Adrenal gland (tissue), 12 donors: ENCODE results near the gene SYNJ2. TPM values are rescaled to one million over a fixed set of nuclear protein-coding genes. Genes with fewer than 3 reads are reported as not detected.

Experiments used
- DNase-seq, 7 donors: peaks; one replicate each; pipeline ENCODE4 v3.0.0-alpha.2; 2019 to 2020
- H3K27ac ChIP-seq, 5 donors: fragments of 200-600 bp; sonication (generic) in 4 of 5; 1 replicate in 3 of 5; 2 replicates in 2 of 5; pipeline versions ENCODE4 v1.5.1 to v1.8.0; 2016 to 2020; ENCODE audit warnings: mild to moderate bottlenecking in 1 of 5
- H3K27me3 ChIP-seq: fragments of 200-600 bp; 2 replicates; pipeline ENCODE4 v1.8.0; 2021
- H3K36me3 ChIP-seq, 2 donors: fragments of 200-600 bp; replicated peaks in 1 of 2; 1 replicate in 1 of 2; 2 replicates in 1 of 2; pipeline versions ENCODE4 v1.5.1 to v1.8.0; 2018 to 2022
- H3K4me1 ChIP-seq, 2 donors: fragments of 200-600 bp; replicated peaks in 1 of 2; 1 replicate in 1 of 2; 2 replicates in 1 of 2; pipeline versions ENCODE4 v1.5.1 to v1.8.0; 2018 to 2021
- H3K4me3 ChIP-seq, 4 donors: fragments of 200-600 bp; sonication (generic) in 3 of 4; one replicate each; pipeline ENCODE4 v1.5.1; 2016 to 2018
- H3K9me3 ChIP-seq, 3 donors: fragments of 200-600 bp; sonication (generic) in 1 of 3; replicated peaks in 1 of 3; 1 replicate in 2 of 3; 2 replicates in 1 of 3; pipeline versions ENCODE4 v1.5.1 to v1.8.0; 2016 to 2021
- POLR2A ChIP-seq, 2 donors: fragments of 450-650 bp; IDR thresholded peaks; one replicate each; pipeline ENCODE4 v1.6.1; 2017; ENCODE audit warnings: antibody characterized with exemption in 2 of 2, mild to moderate bottlenecking in 2 of 2, moderate library complexity in 1 of 2
- WGBS, 4 donors: extraction: QIAGEN DNeasy Blood & Tissue Kit in 2 of 4; methylation state at CpG; one replicate each; pipeline versions ENCODE4 v1.1.5 to v1.1.7; 2013 to 2017; 5-methylcytosine and 5-hydroxymethylcytosine counted together
- intact Hi-C, 2 donors: fragments of 100-400 bp; cut with DNase I; formaldehyde crosslinking; loops; one replicate each; pipeline versions ENCODE4 v1.14.1 to v1.15.0; 2022 to 2023
- polyA plus RNA-seq, 3 donors: library from polyadenylated mRNA; stranded (reverse); fragments of 200-250 nt in 2 of 3; fragments of 350-450 nt in 1 of 3; fragmentation: Illumina TruSeq in 1 of 3; extraction: RNeasy Lipid Tissue Mini Kit (QIAGEN cat#74804) in 1 of 3; gene quantifications; one replicate each; pipeline ENCODE4 v1.2.3, GENCODE V29; 2013 to 2014
- total RNA-seq, 9 donors: library from RNA; depleted of rRNA in 4 of 9; stranded (reverse); fragments of >200 nt in 4 of 9; fragments of 120-200 nt in 1 of 9; fragmentation: NEBNext Ultra II Directional in 1 of 9; extraction: Animal tissue kit (Norgen Biotek cat#: 25700) in 1 of 9; gene quantifications; one replicate each; pipeline versions ENCODE4 v1.1.0 to v1.2.4, GENCODE V29; 2013 to 2023
- TF ChIP-seq, protein P1 (sequence below), 6 experiments: fragments of 450-650 bp in 4 of 6; fragments of 200-600 bp in 2 of 6; sonication (generic) in 1 of 6; IDR thresholded peaks; 1 replicate in 5 of 6; 2 replicates in 1 of 6; pipeline versions ENCODE4 v1.5.1 to v1.8.0; 2016 to 2021; ENCODE audit warnings: antibody characterized with exemption in 6 of 6, mild to moderate bottlenecking in 2 of 6, moderate library complexity in 1 of 6
- donor health status: healthy with polysubstance abuse.
- donor health status: Bipolar disorder and iron deficiency.
- donor health status: DM: yes; HTN: yes; CAD: no.
- donor health status: DM: no; HTN: no; CAD: no.
- donor health status: DM: no; HTN: no; CAD: no.
- donor health status: DM: yes; HTN: yes; CAD: no.

Gene SYNJ2
- total and polyA plus RNA-seq, 12 donors: 1.6 to 20.5 (median 12.8) TPM

GRCh38 chr6:158115508-158115907 lies 133.8 kb downstream of the SYNJ2 start:
- intact Hi-C loops: no loop called here
- DNase-seq: no peak
- Histone ChIP-seq H3K4me1 (no peaks in the 10 kb centered on the region), H3K9me3 (no peaks in the 10 kb centered on the region), H3K36me3 (peaks cover 0 to 9% of the 10 kb centered on the region in 2 donors), H3K27me3 (no peaks in the 10 kb centered on the region), H3K4me3 (no peak overlapping the region), H3K27ac (no peak overlapping the region)
- TF ChIP-seq, protein P1, sequence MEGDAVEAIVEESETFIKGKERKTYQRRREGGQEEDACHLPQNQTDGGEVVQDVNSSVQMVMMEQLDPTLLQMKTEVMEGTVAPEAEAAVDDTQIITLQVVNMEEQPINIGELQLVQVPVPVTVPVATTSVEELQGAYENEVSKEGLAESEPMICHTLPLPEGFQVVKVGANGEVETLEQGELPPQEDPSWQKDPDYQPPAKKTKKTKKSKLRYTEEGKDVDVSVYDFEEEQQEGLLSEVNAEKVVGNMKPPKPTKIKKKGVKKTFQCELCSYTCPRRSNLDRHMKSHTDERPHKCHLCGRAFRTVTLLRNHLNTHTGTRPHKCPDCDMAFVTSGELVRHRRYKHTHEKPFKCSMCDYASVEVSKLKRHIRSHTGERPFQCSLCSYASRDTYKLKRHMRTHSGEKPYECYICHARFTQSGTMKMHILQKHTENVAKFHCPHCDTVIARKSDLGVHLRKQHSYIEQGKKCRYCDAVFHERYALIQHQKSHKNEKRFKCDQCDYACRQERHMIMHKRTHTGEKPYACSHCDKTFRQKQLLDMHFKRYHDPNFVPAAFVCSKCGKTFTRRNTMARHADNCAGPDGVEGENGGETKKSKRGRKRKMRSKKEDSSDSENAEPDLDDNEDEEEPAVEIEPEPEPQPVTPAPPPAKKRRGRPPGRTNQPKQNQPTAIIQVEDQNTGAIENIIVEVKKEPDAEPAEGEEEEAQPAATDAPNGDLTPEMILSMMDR (IDR thresholded peaks at IDR 0.05): no peak
- 92 to 96% (median 94%) methylated on average over 6 of the region's 6 CpGs for WGBS, 4 donors

DNA sequence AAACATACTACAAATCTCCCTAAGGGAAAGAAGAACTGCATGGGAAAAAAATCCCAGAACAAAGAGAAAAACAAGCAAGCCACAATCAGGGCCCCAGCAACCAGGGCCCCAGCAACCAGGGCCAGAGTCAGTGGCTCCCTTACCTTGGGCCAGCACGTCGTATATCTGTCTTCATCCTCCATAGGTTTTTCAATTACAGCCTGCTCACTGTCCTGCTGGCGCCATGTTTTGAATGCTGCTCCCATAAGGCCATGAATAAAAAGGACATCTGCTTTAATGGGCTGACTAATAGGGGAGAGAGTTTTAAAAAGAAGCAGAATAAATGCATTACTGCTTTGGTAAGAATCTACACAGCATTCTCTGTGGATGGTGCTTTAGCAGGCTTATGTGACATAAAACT lies 137.2 kb downstream of the SYNJ2 start:
- H3K4me1 ChIP-seq: no peaks in the 10 kb centered on the region
- no peaks in the 10 kb centered on the region for H3K36me3 ChIP-seq
- no peak for TF ChIP-seq POLR2A (IDR thresholded peaks at IDR 0.05)
- TF ChIP-seq, protein P1 (IDR thresholded peaks at IDR 0.05): no peak
- intact Hi-C loops: no loop called here
- 90 to 97% (median 93%) methylated on average over 3 of the region's 3 CpGs for WGBS, 4 donors
- no peak overlapping the region for H3K27ac ChIP-seq
- no peak for DNase-seq
- no peaks in the 10 kb centered on the region for H3K9me3 ChIP-seq
- H3K4me3 ChIP-seq: no peak overlapping the region
- no peaks in the 10 kb centered on the region for H3K27me3 ChIP-seq

DNA sequence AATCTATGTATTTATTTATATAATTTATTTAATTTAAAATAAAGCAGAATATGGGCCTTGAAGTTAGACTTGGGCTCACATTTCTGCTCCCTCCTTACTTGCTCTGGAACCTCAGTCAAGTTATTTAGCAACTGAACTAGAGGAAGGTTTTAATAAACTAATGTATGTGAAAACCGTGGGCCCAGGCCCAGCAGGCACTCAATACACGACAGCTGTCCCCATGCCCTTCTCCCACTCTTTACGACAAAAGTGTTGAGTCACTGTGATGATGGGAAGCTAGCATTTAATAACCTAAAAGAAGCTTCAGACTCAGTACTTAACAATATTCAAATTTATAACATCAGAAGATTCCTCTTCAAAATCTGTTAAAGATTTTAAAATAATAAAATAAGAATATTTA lies 139.7 kb downstream of the SYNJ2 start:
- TF ChIP-seq, protein P1 (IDR thresholded peaks at IDR 0.05): no peak
- TF ChIP-seq POLR2A (IDR thresholded peaks at IDR 0.05): no peak
- no peaks in the 10 kb centered on the region for H3K36me3 ChIP-seq
- H3K4me3 ChIP-seq: no peak overlapping the region
- H3K4me1 ChIP-seq: no peaks in the 10 kb centered on the region
- intact Hi-C loops: no loop called here
- no peaks in the 10 kb centered on the region for H3K9me3 ChIP-seq
- no peak overlapping the region for H3K27ac ChIP-seq
- no peaks in the 10 kb centered on the region for H3K27me3 ChIP-seq
- 84 to 89% (median 87%) methylated on average over 3 of the region's 3 CpGs for WGBS, 4 donors
- DNase-seq: no peak

- DNase-seq: no peak
- H3K9me3 ChIP-seq: no peaks in the 10 kb centered on the region
- no peak overlapping the region for H3K27ac ChIP-seq
- intact Hi-C loops: no loop called here
- no peaks in the 10 kb centered on the region for H3K36me3 ChIP-seq
- H3K4me1 ChIP-seq: no peaks in the 10 kb centered on the region
- H3K4me3 ChIP-seq: no peak overlapping the region
- TF ChIP-seq POLR2A (IDR thresholded peaks at IDR 0.05): no peak
- TF ChIP-seq, protein P1 (IDR thresholded peaks at IDR 0.05): no peak
- H3K27me3 ChIP-seq: no peaks in the 10 kb centered on the region
- 96 to 100% (median 96%) methylated on average over 2 of the region's 2 CpGs for WGBS, 4 donors
These were observed 140.4 kb downstream of the SYNJ2 start for GRCh38 chr6:158122048-158122447.
